Neural crest cell (in vitro differentiated cells): Measurements from ENCODE around the gene TOP3B. TPM values are rescaled to one million over a fixed set of nuclear protein-coding genes. Genes with fewer than 3 reads are reported as not detected.

Source experiments
- DNase-seq: peaks from one replicate; pipeline ENCODE4 v3.0.0; 2021; ENCODE audit warnings: low read depth, mixed read lengths, low spot score
- H3K27ac Mint-ChIP-seq: one replicate; pipeline ENCODE4 v1.8.0; 2021; ENCODE audit warnings: mild to moderate bottlenecking, mixed read lengths; ENCODE audit not compliant: unreplicated experiment
- H3K27me3 Mint-ChIP-seq: 2 replicates; pipeline ENCODE4 v1.8.0; 2021; ENCODE audit warnings: low read depth, mild to moderate bottlenecking, mixed read lengths
- H3K36me3 Mint-ChIP-seq: 2 replicates; pipeline ENCODE4 v1.8.0; 2021; ENCODE audit warnings: low read depth, mild to moderate bottlenecking, mixed read lengths
- H3K4me1 Mint-ChIP-seq: 2 replicates; pipeline ENCODE4 v1.8.0; 2021; ENCODE audit warnings: mixed read lengths
- H3K4me3 Mint-ChIP-seq: one replicate; pipeline ENCODE4 v1.8.0; 2021; ENCODE audit warnings: mild to moderate bottlenecking, mixed read lengths
- H3K9me3 Mint-ChIP-seq: 2 replicates; pipeline ENCODE4 v1.8.0; 2021; ENCODE audit warnings: mixed read lengths
- CTCF ChIP-seq: fragments of 200-600 bp; sonication (generic); conservative IDR thresholded peaks from 2 replicates; pipeline ENCODE4 v1.5.0; 2021; ENCODE audit warnings: antibody characterized with exemption, mild to moderate bottlenecking
- total RNA-seq: library from RNA; stranded (reverse); gene quantifications from 2 replicates; pipeline ENCODE4 v1.2.1, GENCODE V29; 2021

Gene TOP3B
- total RNA-seq, 1 donor from 2014 or later: 77.5 TPM

- Mint-ChIP-seq H3K9me3 (no peaks in the 10 kb centered on the region), H3K4me3 (no peak overlapping the region), H3K36me3 (no peaks in the 10 kb centered on the region), H3K4me1 (no peaks in the 10 kb centered on the region), H3K27me3 (peaks cover 39% of the 10 kb centered on the region), H3K27ac (no peak overlapping the region)
- DNase-seq: no peak
- TF ChIP-seq CTCF: no peak
These were observed 24.0 kb upstream of the TOP3B start for GRCh38 chr22:22006596-22006990.

GRCh38 chr22:22005945-22006595 lies 23.5 kb upstream of the TOP3B start:
- no peaks in the 10 kb centered on the region for H3K4me1 Mint-ChIP-seq
- no peak overlapping the region for H3K4me3 Mint-ChIP-seq
- H3K36me3 Mint-ChIP-seq: no peaks in the 10 kb centered on the region
- H3K27me3 Mint-ChIP-seq: peaks cover 44% of the 10 kb centered on the region
- no peak for DNase-seq
- H3K9me3 Mint-ChIP-seq: no peaks in the 10 kb centered on the region
- no peak for TF ChIP-seq CTCF
- H3K27ac Mint-ChIP-seq: no peak overlapping the region

- no peak for DNase-seq
- Mint-ChIP-seq H3K27me3 (peaks cover 50% of the 10 kb centered on the region), H3K27ac (no peak overlapping the region), H3K4me1 (no peaks in the 10 kb centered on the region), H3K36me3 (no peaks in the 10 kb centered on the region), H3K4me3 (no peak overlapping the region), H3K9me3 (no peaks in the 10 kb centered on the region)
- TF ChIP-seq CTCF: no peak
These were observed 20.6 kb upstream of the TOP3B start for GRCh38 chr22:22003233-22003632.

GRCh38 chr22:22002526-22003055 lies 20.0 kb upstream of the TOP3B start:
- no peak for DNase-seq
- Mint-ChIP-seq H3K4me1 (no peaks in the 10 kb centered on the region), H3K27me3 (peaks cover 52% of the 10 kb centered on the region), H3K36me3 (no peaks in the 10 kb centered on the region), H3K27ac (no peak overlapping the region), H3K9me3 (no peaks in the 10 kb centered on the region), H3K4me3 (no peak overlapping the region)
- TF ChIP-seq CTCF: no peak

- DNase-seq: no peak
- Mint-ChIP-seq H3K36me3 (no peaks in the 10 kb centered on the region), H3K27ac (no peak overlapping the region), H3K27me3 (peaks cover 56% of the 10 kb centered on the region), H3K4me1 (no peaks in the 10 kb centered on the region), H3K4me3 (no peak overlapping the region), H3K9me3 (no peaks in the 10 kb centered on the region)
- no peak for TF ChIP-seq CTCF
These were observed 19.3 kb upstream of the TOP3B start for GRCh38 chr22:22001664-22002525.
